Stimulated activated CD4-positive, alpha-beta T cell treated with anti-CD3 and anti-CD28 coated beads, TNF-alpha, amount 100 ng/mL, for 4 hours (primary cell): ENCODE results near the gene ZNF513.
"Not testable (repeated sequence)": the region's sequence is repeated elsewhere in the genome, so short reads cannot be mapped to it uniquely, and the experiment has no call there.

Experiments
- DNase-seq, 3 experiments: peaks; one replicate each; pipeline ENCODE4 v3.0.0-alpha.2; 2020; ENCODE audit warnings: low read depth in 3 of 3

Gene ZNF513

GRCh38 chr2:27356056-27356381 is 24.5 kb downstream of the ZNF513 start:
- DNase-seq: no peak

GRCh38 chr2:27354597-27354927 is 26.0 kb downstream of the ZNF513 start:
- DNase-seq: no peak

- DNase-seq: no peak
Measured at GRCh38 chr2:27353762-27354596, 26.6 kb downstream of the ZNF513 start.

GRCh38 chr2:27353386-27353761 is 27.2 kb downstream of the ZNF513 start:
- DNase-seq: not testable (repeated sequence)

- DNase-seq: no peak
Measured at GRCh38 chr2:27351802-27352598, 28.5 kb downstream of the ZNF513 start.

- no peak for DNase-seq
Measured at GRCh38 chr2:27350106-27350693, 30.3 kb downstream of the ZNF513 start.

GRCh38 chr2:27347641-27348040 is 32.9 kb downstream of the ZNF513 start:
- no peak for DNase-seq

GRCh38 chr2:27336173-27336572 is 44.4 kb downstream of the ZNF513 start:
- no peak for DNase-seq

- no peak for DNase-seq
Measured at GRCh38 chr2:27335311-27335710, 45.2 kb downstream of the ZNF513 start.
